Measurements from ENCODE around the gene PLCD4.

The PLCD4 gene

GRCh38 chr2:218622606-218623365 is 15.1 kb downstream of the PLCD4 start:
- DNase-seq: no peak

GRCh38 chr2:218623366-218623705 is 15.6 kb downstream of the PLCD4 start:
- DNase-seq: no peak

- DNase-seq: no peak
Measured at GRCh38 chr2:218626369-218626768, 18.7 kb downstream of the PLCD4 start.

GRCh38 chr2:218627939-218628338 is 20.2 kb downstream of the PLCD4 start:
- no peak for DNase-seq

- no peak for DNase-seq
Measured at GRCh38 chr2:218631837-218632236, 24.1 kb downstream of the PLCD4 start.

GRCh38 chr2:218635719-218636118 is 28.0 kb downstream of the PLCD4 start:
- DNase-seq: no peak

- DNase-seq: no peak
Measured at GRCh38 chr2:218638372-218638771, 30.7 kb downstream of the PLCD4 start.

GRCh38 chr2:218642121-218642656 is 34.5 kb downstream of the PLCD4 start:
- DNase-seq: no peak

- DNase-seq: no peak
Measured at GRCh38 chr2:218642786-218643185, 35.1 kb downstream of the PLCD4 start.

GRCh38 chr2:218643751-218644310 is 36.1 kb downstream of the PLCD4 start:
- DNase-seq: no peak

GRCh38 chr2:218644721-218645120 is 37.0 kb downstream of the PLCD4 start:
- DNase-seq: no peak

- no peak for DNase-seq
Measured at GRCh38 chr2:218645126-218645525, 37.4 kb downstream of the PLCD4 start.

GRCh38 chr2:218648088-218648786 is 40.5 kb downstream of the PLCD4 start:
- DNase-seq: no peak

- DNase-seq: no peak
Measured at GRCh38 chr2:218648787-218649100, 41.0 kb downstream of the PLCD4 start.

- DNase-seq: no peak
Measured at GRCh38 chr2:218655751-218656150, 48.1 kb downstream of the PLCD4 start.

GRCh38 chr2:218658671-218659257 is 51.1 kb downstream of the PLCD4 start:
- no peak for DNase-seq

- peak; percentile 83 for DNase-seq
Measured at GRCh38 chr2:218659258-218659987, 51.7 kb downstream of the PLCD4 start, which contains the start of the genes BCS1L and ZNF142. Gene BCS1L (plus strand): TSS chr2:218659683. CDS start chr2:218660988, 1,305 bp downstream. Gene ZNF142 (minus strand): TSS chr2:218659623. CDS start chr2:218656429, 3,194 bp downstream.

- no peak for DNase-seq
Measured at GRCh38 chr2:218659988-218660358, 52.3 kb downstream of the PLCD4 start.

- no peak for DNase-seq
Measured at GRCh38 chr2:218662377-218662776, 54.7 kb downstream of the PLCD4 start.

- DNase-seq: no peak
Measured at GRCh38 chr2:218662827-218663226, 55.1 kb downstream of the PLCD4 start.

- DNase-seq: no peak
Measured at GRCh38 chr2:218663901-218664300, 56.2 kb downstream of the PLCD4 start.

- DNase-seq: no peak
Measured at GRCh38 chr2:218664653-218665052, 57.0 kb downstream of the PLCD4 start.

- DNase-seq: no peak
Measured at GRCh38 chr2:218671097-218671653, 63.5 kb downstream of the PLCD4 start.
